ENCODE data around the gene GTPBP1. TPM values are rescaled to one million over a fixed set of nuclear protein-coding genes. Genes with fewer than 3 reads are reported as not detected.

Gene GTPBP1
- total RNA-seq, 4 donors from 2014 or later = 35.7 to 62.5 (median 50.6) TPM

DNA sequence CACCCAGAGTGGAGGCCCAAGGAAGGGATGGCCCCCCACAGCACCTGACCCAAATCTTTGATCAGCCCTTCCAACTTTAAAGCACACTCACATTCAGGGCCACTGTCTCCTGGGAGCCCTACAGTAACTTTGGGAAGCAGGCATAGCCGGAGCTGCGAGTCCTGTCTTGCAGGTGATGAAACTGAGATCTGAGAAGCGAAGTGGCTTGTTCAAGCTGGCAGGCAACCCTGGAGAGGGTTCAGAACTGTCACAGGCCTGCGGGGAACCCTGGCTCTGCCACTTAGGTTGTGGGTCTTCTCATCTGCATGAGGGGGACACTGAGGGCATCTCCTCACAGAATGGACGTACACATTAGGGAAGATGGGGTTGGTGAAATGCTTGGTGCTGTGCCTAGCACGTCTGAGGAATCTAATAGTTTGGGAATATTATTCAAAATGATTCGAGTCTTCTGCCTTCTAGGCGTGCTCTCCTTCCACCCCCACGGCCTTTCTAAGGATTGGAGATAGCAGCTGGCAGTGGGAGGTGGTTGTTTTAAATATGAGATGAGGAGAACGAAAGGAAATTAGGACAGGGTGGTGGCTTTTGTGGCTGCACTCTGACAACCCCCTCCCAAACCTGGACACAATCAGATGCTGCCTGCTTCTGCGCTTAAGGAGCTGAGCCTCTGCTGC lies 68.9 kb downstream of the GTPBP1 start:
- intact Hi-C loops (cut with DNase I) = loop anchor here (10.0 kb wide), 1 partner anchor 350 kb away; no protein-coding TSS in a partner anchor
- TF ChIP-seq EP300 (IDR thresholded peaks at IDR 0.05) (no peak), POLR2A (IDR thresholded peaks at IDR 0.05; ENCODE audit: low read depth) (no peak), POLR2AphosphoS5 (IDR thresholded peaks at IDR 0.05) (no peak)
- TF ChIP-seq, protein P1, sequence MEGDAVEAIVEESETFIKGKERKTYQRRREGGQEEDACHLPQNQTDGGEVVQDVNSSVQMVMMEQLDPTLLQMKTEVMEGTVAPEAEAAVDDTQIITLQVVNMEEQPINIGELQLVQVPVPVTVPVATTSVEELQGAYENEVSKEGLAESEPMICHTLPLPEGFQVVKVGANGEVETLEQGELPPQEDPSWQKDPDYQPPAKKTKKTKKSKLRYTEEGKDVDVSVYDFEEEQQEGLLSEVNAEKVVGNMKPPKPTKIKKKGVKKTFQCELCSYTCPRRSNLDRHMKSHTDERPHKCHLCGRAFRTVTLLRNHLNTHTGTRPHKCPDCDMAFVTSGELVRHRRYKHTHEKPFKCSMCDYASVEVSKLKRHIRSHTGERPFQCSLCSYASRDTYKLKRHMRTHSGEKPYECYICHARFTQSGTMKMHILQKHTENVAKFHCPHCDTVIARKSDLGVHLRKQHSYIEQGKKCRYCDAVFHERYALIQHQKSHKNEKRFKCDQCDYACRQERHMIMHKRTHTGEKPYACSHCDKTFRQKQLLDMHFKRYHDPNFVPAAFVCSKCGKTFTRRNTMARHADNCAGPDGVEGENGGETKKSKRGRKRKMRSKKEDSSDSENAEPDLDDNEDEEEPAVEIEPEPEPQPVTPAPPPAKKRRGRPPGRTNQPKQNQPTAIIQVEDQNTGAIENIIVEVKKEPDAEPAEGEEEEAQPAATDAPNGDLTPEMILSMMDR (IDR thresholded peaks at IDR 0.05) = no peak
- no peak overlapping the region for H3K27ac ChIP-seq (replicated peaks in 1 of 4)
- WGBS = 75% methylated on average over 9 of the region's 11 CpGs
- H3K4me3 ChIP-seq = no peak overlapping the region
- H3K4me1 ChIP-seq = no peaks in the 10 kb centered on the region
- H3K36me3 ChIP-seq = peaks cover 6 to 24% (median 13%) of the 10 kb centered on the region in 4 donors
- H3K27me3 ChIP-seq = no peaks in the 10 kb centered on the region
- DNase-seq (ENCODE audit: extremely low spot score) = no peak
- no peaks in the 10 kb centered on the region for H3K9me3 ChIP-seq

DNA sequence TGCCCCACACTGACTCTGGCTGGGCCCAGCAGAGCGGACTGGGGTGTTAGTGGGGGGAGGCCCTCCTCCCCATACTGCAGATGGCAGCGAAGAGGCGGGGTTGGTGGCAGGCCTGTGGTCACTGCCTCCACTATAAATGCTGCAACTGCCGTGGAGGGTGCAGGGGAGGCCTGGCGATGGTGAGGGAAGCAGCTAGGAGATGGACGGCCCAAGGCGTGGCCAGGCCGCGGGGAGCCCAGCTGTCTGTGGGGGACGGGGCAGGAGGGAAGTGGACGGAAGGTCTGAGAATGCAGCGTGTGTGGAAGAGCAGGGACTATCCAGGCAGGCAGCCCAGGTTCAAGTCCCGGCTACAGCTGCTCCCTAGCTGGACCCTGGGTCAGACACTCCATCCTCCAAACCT lies 69.9 kb downstream of the GTPBP1 start:
- H3K27ac ChIP-seq (replicated peaks in 1 of 4) = no peak overlapping the region
- no peaks in the 10 kb centered on the region for H3K27me3 ChIP-seq
- WGBS = 66% methylated on average over 11 of the region's 13 CpGs
- H3K4me3 ChIP-seq = no peak overlapping the region
- H3K4me1 ChIP-seq = no peaks in the 10 kb centered on the region
- no peak for TF ChIP-seq EP300 (IDR thresholded peaks at IDR 0.05)
- TF ChIP-seq POLR2A (IDR thresholded peaks at IDR 0.05; ENCODE audit: low read depth) = no peak
- TF ChIP-seq POLR2AphosphoS5 (IDR thresholded peaks at IDR 0.05) = no peak
- TF ChIP-seq, protein P1 (IDR thresholded peaks at IDR 0.05) = no peak
- H3K9me3 ChIP-seq = no peaks in the 10 kb centered on the region
- intact Hi-C loops (cut with DNase I) = loop anchor here (10.0 kb wide), 1 partner anchor 349 kb away; no protein-coding TSS in a partner anchor
- H3K36me3 ChIP-seq = peaks cover 8 to 34% (median 22%) of the 10 kb centered on the region in 4 donors
- DNase-seq (ENCODE audit: extremely low spot score) = no peak

DNA sequence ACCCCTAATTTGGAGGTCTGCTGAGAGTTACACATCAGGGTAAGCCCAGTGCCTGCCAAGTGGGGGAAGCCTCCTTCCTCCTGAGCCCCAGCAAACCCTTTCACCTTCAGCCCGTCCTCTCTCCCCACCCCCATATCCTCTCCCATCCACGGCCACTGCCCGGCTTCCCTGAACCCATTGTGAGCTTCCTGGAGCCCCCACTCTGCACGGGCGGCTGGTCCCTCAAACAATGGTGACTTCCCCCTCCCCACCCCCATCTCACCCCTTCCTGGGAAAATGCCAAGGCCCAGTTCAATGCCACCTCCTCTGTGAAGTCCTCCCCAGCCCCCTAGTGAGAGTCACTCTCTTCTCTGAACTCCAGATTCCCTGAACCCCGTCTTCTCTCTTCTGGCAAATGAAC lies 70.3 kb downstream of the GTPBP1 start:
- WGBS = 71% methylated on average over 6 of the region's 6 CpGs
- no peak for DNase-seq (ENCODE audit: extremely low spot score)
- Histone ChIP-seq H3K27ac (replicated peaks in 1 of 4) (no peak overlapping the region), H3K36me3 (peaks cover 8 to 39% (median 26%) of the 10 kb centered on the region in 4 donors), H3K4me1 (no peaks in the 10 kb centered on the region), H3K27me3 (no peaks in the 10 kb centered on the region), H3K4me3 (no peak overlapping the region), H3K9me3 (no peaks in the 10 kb centered on the region)
- intact Hi-C loops (cut with DNase I) = loop anchor here (10.0 kb wide), 1 partner anchor 349 kb away; no protein-coding TSS in a partner anchor
- no peak for TF ChIP-seq POLR2A (IDR thresholded peaks at IDR 0.05; ENCODE audit: low read depth)
- no peak for TF ChIP-seq EP300 (IDR thresholded peaks at IDR 0.05)
- no peak for TF ChIP-seq POLR2AphosphoS5 (IDR thresholded peaks at IDR 0.05)
- TF ChIP-seq, protein P1 (IDR thresholded peaks at IDR 0.05) = no peak

DNA sequence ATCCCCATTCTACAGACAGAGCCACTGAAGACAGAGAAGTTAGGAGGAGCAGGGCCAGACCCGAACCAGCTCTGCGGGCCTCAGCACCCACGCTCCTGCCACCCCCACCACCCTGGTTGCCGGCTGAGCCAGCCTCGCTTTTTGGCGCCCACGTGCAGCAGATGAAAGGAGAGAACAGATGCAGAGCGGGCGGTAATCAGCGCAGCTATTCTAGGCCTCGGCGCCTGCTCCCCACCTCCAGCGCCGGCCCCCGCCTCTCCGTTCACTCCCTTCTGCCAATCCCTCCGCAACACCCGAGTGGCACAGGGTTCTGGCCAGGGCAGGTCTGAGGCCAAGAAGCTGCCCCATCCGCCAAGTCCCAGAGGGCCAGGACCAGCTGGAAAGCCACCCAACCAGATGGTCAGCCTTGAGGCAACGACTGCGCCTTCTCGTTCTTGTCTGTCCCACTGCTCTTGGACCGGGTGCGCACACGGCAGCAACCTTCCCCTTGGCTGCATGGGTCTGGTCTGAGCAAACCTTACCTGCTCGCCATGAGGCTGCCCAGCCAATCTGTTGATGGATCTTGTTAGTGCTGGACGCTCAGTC lies 71.4 kb downstream of the GTPBP1 start:
- H3K27ac ChIP-seq (replicated peaks in 1 of 4) = no peak overlapping the region

More for the DNA sequence above, 71.4 kb downstream of the GTPBP1 start:
- Histone ChIP-seq H3K9me3 (no peaks in the 10 kb centered on the region), H3K36me3 (peaks cover 8 to 48% (median 28%) of the 10 kb centered on the region in 4 donors), H3K27me3 (no peaks in the 10 kb centered on the region), H3K4me3 (no peak overlapping the region), H3K4me1 (peaks cover 0 to 4% (median 0%) of the 10 kb centered on the region in 4 donors)
- DNase-seq (ENCODE audit: extremely low spot score) = no peak
- WGBS = 94% methylated on average over 20 of the region's 27 CpGs
- intact Hi-C loops (cut with DNase I) = loop anchor here (10.0 kb wide), 1 partner anchor 348 kb away; no protein-coding TSS in a partner anchor
- TF ChIP-seq POLR2AphosphoS5 (IDR thresholded peaks at IDR 0.05) (no peak), EP300 (IDR thresholded peaks at IDR 0.05) (no peak)
- TF ChIP-seq, protein P1 (IDR thresholded peaks at IDR 0.05) = no peak

Measured in esophagus muscularis mucosa (tissue), 4 donors.